Activated T-cell treated with anti-CD3 and anti-CD28 coated beads for 1 hour (primary cell): ENCODE results near the gene KLHDC4.
"Not testable (repeated sequence)": the region's sequence is repeated elsewhere in the genome, so short reads cannot be mapped to it uniquely, and the experiment has no call there.

ENCODE experiments used
- DNase-seq: peaks from one replicate; pipeline ENCODE4 v3.0.0-alpha.2; 2020; ENCODE audit warnings: low read depth

The KLHDC4 gene

DNA sequence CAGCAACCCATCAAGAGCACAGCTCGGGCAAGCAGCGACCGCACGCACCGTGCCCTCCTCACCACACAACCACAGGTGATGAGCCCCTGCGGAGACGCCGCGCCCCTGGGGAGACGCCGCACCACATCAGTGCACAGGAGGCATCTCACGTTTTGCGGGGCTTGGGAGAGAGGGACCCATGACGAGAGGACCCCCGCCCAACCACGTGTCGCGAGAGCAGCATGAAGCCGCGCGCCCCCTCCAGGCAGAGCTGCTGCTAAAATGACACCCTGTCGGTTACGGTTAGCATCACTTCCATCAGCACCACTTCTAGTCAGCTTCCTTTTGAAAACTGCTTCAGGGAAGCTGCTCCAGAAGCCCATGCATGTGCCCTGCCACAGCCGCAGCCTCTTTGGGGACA, 45.3 kb downstream of the KLHDC4 start:
- no peak for DNase-seq

DNA sequence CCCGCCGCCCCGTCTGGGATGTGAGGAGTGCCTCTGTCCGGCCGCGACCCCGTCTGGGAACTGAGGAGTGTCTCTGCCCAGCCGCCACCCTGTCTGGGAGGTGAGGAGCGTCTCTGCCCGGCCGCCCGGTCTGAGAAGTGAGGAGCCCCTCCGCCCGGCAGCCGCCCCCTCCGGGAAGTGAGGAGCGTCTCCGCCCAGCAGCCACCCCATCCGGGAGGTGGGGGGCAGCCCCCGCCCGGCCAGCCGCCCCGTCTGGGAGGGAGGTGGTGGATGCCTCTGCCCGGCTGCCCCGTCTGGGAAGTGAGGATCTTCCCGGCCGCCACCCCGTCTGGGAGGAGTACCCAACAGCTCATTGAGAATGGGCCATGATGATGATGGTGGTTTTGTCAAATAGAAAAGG, 47.0 kb downstream of the KLHDC4 start:
- not testable (repeated sequence) for DNase-seq

DNA sequence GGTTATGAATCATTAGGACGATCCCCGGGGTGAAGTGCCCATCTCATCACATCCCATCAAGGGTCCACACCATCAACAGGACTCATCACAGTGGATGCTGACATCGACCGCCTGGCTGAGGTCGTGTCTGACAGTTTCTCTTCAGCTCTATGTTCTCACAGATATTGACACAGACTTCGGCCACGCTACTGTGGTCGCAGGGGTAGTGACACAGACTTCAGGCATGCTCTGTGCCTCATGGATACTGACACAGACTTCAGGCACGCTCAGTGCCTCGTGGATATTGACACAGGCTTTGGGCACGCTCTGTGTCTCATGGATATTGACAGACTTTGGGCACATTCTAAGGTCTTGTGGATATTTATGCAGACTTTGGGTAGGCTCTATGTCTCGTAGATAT, 50.1 kb downstream of the KLHDC4 start:
- DNase-seq, result no peak

DNA sequence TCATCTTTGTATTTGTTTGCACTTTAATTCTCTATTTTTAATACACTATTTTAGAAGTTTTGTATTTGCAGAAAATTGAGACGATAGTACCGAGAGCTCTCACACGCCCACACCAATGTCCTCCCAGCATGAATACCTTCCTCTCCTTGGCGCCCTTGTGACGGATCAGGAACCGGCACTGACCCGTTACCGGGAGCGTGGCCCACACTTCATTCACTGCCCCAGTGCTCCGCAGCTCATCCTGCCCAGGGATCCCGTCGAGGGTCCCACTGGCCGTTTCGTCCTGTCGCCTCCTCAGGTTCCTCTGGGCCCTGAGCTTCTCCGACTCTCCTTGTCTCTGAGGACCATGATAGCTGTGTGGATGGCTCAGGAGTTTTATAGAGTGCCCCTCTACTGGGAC, 50.6 kb downstream of the KLHDC4 start:
- no peak for DNase-seq

DNA sequence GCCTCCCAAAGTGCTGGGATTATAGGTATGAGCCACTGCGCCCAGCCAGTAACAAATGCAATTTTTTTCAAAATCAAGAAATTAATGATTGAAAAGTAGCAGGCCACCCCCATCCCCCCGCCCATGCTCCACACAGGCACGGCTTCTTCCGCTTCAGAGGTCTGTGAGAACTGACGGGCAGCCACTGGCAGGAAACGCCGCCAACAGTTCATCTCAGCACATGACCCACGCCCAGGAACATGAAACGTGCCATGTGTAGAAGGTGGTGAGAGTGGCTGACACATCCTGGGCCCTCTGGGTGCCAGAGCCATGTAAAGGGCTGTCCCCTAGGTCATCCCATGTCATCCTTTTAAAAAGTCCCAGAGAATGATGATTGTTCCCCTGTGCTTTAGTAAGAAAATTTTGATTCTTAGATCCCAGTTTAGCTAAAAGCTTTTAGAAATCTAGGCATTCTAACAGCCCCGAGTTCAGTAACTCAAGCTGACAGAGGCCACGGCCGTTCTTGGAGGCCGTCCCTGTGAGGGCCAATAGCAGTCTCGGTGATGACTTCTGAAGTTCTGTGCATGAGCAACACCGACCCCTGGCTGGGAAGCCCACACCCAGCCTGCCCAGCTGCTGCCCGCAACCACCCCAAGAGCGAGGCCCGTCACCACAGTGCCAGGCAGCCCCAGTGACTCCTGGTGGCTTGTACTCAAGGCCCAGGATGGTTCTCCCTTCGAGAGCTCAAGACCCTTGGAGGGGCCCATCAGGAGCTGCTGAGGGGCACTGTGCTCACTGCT, 52.1 kb downstream of the KLHDC4 start:
- DNase-seq, result peak; percentile 42

DNA sequence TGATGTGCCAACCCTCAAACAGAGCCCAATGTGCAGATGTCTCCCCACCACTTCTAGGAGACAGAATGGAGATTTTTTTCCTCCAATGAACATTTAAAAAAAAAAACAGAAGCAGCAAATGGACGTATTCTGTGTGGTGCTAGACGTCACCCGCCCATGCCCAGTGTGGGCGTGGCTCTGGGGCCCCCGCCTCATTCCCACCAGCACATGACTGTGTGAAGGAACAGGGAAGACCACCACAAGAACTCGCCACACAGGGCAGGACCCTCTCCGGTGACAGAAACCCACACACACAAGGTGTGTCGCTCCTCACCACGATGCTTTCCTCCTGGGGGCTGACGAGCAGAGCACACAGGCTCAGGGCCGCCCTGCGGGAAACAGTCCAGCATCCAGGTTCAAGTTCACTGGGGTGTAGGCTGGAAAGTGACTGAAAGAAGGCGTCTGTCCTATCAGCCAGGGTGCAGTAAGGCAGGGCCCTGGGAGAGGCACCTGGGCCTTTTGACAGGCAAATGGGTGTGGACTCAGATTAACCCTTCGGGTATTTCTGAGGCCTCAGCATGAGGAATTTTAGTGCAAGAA, 53.5 kb downstream of the KLHDC4 start:
- DNase-seq, result no peak

- DNase-seq, result no peak
Measured at GRCh38 chr16:87710887-87711286, 54.9 kb downstream of the KLHDC4 start.

GRCh38 chr16:87709677-87710076, 56.1 kb downstream of the KLHDC4 start:
- DNase-seq, result no peak

DNA sequence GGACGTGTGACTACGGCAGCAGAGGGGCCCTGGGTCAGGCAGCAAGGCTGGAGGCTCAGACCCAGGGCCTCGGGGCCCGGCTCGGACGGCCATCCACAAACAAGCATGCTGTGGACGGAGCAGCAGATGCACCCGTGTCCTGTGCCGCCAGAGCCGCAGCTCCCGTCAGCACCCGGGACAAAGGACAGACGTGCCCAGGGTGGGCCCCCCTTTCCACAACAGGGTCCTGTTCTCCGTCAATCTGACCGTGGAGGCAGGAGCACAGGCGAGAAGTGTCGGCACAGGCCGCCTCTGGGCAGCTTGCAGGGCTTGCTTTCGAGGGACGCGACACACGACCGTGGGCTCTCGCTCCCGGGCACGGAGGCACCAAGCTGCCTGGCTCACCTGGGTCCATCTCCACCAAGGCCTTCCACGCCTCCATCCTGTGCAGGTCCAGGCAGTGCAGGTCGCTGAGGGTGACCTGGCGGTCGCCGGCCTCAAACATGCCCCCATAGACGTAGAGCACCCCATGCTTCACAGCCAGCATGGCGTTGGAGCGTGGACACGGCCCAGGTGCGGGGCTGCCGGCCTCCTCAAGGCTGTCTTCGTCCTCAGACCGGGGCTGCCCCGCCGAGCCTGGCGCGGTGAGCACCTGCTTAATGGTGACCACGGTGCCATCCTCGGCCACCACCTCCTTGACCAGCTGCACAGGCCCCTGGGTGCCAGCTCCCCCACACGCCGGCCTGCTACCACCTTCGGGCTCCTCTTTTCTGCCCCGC, 56.7 kb downstream of the KLHDC4 start:
- no peak for DNase-seq

DNA sequence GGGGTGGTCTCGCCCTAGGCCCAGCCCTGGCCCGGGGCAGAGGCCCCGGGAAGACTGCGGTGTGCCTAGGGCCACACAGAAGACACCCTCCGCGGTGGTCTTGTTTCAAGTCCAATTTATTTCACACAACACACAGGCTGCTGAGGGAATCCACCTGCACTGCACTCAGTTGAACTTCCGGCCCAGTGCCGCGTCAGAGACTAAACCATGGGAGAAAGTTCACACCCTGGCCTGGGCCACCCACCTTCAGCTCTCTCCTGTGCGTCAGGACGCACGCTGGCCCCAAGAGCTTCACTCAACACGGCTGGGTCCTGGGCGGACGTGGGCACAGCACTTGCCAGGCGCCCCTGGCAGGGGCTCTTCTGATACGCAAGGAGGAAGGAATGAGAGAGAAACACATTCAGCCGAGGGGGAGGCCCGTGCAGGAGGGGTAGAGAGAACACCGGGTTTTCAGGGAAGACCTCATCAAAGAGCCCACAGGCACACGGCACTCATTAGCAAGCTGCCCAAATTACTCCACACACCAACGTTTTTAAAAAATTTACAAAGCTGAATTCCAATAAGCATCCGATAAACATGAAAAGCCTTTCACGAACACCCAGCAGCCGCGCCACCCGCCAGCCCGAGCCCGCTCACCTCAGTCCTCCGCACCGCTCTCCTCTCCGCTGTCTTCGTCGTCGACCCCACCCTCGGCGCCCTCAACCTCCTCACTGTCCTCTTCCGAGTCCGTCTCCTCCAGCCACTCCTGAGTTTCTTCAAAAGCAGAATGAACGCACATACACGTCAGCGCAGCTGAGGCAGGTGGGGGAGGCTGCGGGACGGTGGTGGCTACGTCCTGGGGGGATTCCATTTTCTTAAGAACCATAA, 57.8 kb downstream of the KLHDC4 start:
- DNase-seq, result no peak

- DNase-seq, result no peak
Measured at GRCh38 chr16:87707097-87707496, 58.7 kb downstream of the KLHDC4 start.

DNA sequence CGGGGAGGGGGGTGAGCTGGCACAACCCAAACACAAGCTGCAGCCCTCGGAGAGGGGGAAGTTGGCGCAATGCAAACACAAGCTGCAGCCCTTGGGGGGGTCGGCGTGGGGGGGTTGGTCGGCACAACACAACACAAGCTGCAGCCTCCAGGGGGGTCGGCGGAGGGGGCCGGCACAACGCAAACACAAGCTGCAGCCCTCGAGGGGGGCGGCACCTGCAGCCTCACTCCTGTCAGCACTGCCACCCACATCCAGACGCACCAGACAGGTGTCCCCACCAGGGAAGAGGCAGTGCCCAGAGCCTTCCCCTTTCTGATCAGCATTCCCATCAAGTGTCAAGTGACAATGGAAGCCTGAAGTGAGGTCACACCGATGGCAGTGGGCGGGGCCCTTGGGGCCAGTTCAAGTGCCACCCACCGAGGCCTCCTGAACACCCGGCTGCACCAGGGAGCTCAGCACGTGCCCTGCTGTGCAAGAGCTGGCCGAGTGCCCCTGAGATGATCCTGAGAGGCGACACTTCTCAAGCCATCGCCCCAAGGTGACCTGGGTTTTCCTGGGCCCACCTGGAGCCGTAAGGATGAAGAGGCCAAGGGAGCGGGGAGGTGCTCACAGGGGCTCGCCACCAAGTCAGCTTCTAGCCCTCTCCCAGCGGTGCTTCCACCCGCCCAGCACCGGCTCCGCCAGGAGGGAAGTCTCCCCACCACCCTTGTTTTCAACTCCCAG, 59.3 kb downstream of the KLHDC4 start:
- DNase-seq, result no peak

- DNase-seq, result no peak
Measured at GRCh38 chr16:87705771-87706277, 60.0 kb downstream of the KLHDC4 start.

DNA sequence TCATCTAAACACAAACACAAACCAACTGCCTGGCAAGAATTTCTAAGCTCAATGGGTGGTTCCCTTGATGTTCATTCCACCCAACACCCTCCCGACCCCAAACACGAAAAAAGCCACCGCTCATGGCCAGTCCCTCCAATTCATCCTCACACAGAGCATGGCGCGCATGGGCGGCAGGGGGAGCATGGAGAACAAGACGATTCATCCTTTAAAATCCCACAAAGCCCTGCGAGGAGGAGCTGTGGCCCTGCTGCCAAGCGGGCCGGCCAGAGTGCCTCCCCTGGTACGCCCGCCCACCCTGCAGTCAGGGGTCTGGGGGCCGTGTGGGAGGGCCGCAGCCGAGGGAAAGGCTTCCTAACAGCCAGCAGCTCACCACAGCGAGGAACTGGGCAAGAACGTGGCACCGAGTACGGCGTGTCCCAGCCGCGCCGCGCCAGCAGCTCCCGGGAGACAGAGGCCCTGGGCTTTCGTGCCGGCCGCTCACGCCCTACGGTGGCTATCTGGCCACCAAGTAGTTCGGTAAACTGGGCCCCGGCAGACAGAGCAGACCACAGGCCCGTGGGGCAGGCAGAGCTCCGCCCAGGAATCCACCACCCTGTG, 60.9 kb downstream of the KLHDC4 start:
- no peak for DNase-seq

DNA sequence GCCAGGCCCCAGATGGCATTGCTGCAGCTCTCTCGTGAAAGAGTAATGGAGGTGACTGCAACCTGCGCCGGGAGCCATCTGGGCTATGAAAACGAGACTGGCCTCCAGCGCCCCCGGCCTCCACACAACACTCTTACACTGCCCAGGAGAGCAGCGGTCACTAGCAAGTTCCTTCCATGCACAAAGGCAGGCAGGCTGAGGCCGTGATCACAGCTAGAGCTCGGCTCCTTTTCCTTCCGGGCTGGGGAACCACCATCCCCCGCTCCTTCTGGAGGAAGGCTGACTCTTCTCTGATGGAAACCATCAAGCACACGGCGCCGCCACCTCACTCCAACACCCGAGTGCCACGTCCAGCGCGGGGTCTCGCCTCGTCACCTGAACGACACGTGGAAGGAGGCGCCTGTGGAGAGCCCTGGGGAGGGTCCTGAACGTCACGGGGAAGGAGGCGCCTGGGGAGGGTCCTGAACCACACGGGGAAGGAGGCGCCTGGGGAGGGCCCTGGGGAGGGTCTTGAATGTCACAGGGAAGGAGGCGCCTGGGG, 61.9 kb downstream of the KLHDC4 start:
- no peak for DNase-seq

GRCh38 chr16:87703071-87703470, 62.7 kb downstream of the KLHDC4 start:
- DNase-seq, result no peak

DNA sequence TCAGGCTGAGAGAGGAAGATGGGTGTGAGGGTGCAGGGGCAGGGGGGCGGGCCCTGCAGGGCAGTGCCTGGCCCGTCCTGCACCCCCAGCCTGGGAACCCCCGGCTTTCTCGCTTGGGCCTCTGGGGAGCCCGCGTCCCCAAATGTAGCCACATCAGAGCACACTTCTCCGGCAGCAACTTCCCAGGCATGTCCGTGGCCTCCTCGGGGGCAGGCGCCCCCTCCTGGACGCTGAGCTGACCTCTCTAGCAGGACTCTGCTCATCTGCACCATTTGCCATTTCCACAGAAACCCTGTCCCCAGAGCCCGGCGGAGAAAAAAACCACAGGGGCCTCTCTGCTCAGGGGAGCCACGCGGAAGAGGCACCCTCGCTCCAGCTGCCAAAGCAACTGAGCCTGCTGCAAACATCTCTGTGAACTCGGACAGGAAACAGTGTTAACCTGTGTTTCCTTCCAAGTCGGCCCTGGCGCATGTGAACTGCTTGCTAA, 63.4 kb downstream of the KLHDC4 start:
- DNase-seq, result peak; percentile 24

DNA sequence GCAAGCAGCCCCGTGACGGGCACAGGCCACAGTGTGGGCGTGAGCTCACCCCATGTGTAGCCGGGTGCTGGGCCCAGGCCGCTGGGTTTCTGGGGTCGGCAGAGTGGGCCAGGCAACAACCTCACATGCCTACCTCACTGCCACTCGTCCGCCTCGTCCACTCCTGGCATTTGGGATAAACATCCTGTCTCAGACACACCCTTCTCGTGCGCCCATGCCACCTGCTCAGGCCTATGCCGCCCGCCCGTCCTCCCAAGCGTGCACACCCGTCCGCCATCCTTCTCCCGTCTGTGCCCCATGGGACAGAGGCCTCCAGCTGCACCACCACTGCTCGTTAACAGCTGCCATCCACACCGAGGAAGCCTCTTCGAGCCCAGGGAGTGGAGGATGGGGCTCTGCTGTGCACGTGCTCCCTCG, 64.3 kb downstream of the KLHDC4 start:
- DNase-seq, result no peak

DNA sequence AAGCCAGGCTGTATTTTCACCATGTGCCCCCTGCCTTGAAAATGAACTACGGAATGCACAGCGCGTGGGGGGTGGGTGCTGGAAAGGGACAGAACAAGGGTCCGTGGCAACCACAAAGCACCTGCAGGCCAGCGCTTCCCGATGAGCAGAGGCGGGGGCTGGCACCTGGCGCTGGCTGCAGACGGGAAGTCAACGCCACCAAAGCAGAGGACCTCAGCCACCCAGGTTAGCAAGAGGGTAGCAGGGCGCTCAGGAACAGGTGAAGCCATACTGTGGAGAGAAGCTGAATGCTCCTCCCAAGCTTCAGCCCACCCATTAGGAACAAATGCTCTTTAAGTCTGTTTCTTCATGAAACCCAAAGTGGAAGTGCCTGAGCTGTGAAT, 64.7 kb downstream of the KLHDC4 start:
- DNase-seq, result no peak

DNA sequence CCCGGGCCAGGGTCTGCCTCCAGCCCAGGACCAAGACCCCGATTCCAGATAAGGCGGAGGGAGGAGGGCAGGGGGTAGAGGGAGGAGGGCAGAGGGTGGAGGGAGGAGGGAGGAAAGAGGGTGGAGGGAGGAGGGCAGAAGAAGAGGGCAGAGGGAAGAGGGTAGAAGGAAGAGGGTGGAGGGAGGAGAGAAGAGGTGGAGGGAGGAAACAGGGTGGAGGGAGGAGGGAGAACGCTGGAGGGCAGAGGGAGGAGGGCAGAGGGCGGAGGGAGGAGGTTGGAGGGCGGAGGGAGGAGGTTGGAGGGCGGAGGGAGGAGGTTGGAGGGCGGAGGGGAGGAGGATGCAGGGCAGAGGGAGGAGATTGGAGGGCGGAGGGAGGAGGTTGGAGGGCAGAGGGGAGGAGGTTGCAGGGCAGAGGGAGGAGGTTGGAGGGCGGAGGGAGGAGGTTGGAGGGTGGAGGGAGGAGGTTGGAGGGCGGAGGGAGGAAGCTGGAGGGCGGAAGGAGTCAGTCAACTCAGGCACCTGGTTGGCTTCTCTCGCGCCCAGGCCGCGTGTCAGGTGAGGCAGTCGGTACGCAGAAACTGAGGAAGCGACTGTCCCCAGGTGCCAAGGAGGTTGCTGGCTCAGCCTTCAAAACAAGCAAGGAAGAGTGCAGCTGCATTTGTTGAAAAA, 65.2 kb downstream of the KLHDC4 start:
- DNase-seq, result no peak
